Measurements from ENCODE around the gene CASS4.

DNA sequence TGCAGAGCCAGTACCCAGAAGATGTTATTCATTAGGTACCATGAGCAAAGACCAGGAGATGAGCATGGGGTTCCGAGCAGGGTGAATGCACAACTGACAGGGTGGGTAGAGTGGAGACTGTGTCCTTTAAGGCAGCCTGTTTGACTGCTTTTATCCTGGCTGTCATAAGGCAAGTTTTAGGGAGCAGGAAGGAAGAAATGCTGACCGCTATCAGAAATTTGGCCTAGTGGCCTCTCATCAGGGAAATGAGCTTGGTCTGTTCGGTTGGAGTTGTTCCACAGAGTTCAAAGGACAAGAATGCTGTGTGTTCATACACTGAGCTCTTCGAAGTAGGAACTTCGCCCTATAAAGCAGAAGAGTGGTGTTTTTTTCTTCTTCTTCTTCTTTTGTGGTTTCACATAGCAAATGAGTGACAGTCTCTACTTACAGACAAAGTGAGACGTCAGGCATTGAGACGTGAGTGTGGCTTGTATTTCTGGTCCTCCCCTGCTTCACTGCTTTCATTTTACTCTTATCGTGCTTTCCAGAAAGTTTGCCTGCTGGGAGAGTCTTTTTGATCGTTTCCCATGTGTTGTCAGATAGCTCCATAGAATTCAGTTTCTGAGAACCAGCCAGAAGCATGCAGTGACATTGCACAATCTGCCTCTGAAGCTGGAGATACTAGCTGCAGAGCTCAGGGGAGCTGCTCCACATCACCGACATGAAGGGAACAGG lies at the start of gene CASS4:
- TF ChIP-seq, protein P1, sequence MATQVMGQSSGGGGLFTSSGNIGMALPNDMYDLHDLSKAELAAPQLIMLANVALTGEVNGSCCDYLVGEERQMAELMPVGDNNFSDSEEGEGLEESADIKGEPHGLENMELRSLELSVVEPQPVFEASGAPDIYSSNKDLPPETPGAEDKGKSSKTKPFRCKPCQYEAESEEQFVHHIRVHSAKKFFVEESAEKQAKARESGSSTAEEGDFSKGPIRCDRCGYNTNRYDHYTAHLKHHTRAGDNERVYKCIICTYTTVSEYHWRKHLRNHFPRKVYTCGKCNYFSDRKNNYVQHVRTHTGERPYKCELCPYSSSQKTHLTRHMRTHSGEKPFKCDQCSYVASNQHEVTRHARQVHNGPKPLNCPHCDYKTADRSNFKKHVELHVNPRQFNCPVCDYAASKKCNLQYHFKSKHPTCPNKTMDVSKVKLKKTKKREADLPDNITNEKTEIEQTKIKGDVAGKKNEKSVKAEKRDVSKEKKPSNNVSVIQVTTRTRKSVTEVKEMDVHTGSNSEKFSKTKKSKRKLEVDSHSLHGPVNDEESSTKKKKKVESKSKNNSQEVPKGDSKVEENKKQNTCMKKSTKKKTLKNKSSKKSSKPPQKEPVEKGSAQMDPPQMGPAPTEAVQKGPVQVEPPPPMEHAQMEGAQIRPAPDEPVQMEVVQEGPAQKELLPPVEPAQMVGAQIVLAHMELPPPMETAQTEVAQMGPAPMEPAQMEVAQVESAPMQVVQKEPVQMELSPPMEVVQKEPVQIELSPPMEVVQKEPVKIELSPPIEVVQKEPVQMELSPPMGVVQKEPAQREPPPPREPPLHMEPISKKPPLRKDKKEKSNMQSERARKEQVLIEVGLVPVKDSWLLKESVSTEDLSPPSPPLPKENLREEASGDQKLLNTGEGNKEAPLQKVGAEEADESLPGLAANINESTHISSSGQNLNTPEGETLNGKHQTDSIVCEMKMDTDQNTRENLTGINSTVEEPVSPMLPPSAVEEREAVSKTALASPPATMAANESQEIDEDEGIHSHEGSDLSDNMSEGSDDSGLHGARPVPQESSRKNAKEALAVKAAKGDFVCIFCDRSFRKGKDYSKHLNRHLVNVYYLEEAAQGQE (IDR thresholded peaks at IDR 0.05; ENCODE audit: low read depth) = no peak
- TF ChIP-seq TCF12 (IDR thresholded peaks at IDR 0.05; ENCODE audit: low read depth) (no peak), EP300 (IDR thresholded peaks at IDR 0.05; ENCODE audit: borderline replicate concordance) (no peak), FOXM1 (IDR thresholded peaks at IDR 0.05; ENCODE audit: borderline replicate concordance, low read depth) (no peak), ZBTB7A (IDR thresholded peaks at IDR 0.05; ENCODE audit: low read depth) (no peak), EGR1 (IDR thresholded peaks at IDR 0.05) (no peak), RAD21 (IDR thresholded peaks at IDR 0.05; ENCODE audit: low read depth) (no peak), NFIC (IDR thresholded peaks at IDR 0.05) (no peak), CEBPB (IDR thresholded peaks at IDR 0.05) (peak; percentile 50; the same call in 1 of the 2 replicates), YY1 (IDR thresholded peaks at IDR 0.05; ENCODE audit: low read depth) (no peak)
